ENCODE measurements around the gene PMEPA1.

PMEPA1 gene

DNA sequence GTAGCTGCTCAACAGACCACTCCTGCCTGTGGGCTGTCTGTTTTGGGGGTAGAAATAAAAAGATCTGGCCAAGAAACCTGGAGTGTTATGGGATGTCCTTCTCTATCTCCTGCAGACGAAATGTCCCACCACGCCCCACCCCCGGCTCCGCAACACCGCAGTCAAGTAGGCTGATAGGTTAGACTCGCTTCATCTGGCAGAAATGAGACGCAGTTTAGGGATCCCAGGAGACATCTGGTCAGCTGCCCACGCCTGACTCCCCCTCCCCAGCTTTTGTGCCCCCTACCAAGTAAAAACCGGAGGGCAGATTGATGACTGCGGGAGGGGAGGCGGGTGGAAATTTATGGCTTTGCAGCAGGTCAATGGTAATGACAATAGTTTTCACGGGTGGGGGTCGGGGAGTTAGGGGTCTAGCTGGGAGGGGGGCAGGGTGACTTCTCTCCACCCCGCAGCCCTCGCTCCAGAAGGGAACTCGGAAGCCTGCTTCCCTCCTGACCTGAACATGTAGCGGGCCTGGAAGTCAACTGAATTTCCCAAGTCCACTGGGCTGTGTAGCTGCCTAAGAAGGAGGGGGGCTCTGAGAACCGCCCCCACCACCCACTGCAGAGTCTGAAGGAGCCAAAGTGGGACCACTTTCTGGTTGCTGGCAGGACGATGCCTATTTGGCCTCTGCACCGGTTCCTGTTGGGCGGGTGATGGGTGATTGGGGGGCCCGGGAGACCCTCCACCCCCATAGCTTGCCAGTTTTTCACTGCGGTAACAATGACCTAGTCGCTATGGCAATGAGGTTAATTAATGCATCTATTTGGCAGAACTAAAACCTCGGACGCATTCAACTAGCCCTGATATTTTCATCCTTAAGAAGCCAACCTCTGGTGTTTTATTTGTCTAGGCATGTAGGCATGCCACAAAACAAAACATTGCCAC is 25.7 kb downstream of the PMEPA1 start:
- Histone ChIP-seq H3K27ac (peak overlapping the region in 1 of 21 experiments; percentile 18), H3K4me3 (no peak overlapping the region)

DNA sequence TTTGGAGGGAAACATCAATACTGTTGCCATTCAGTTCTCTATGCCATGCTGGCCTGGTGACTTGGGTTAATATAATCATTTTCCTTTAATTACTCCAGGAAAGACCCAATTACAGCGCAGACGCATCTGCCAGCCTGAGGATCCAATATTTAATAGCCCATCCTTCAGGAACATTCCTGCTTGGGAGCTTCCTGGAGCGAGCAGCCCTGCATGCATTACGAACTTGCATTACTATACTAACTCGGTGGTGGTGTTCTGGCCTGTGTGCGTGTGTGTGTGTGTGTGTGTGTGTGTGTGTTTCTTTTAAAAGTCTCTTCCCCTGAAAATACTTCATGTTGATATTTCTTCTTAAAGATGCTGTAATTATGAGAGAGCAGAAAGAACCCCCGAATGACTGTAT is 26.5 kb downstream of the PMEPA1 start:
- Histone ChIP-seq H3K4me3 (no peak overlapping the region), H3K27ac (peak overlapping the region in 2 of 21 experiments; percentile 9 to 50)

DNA sequence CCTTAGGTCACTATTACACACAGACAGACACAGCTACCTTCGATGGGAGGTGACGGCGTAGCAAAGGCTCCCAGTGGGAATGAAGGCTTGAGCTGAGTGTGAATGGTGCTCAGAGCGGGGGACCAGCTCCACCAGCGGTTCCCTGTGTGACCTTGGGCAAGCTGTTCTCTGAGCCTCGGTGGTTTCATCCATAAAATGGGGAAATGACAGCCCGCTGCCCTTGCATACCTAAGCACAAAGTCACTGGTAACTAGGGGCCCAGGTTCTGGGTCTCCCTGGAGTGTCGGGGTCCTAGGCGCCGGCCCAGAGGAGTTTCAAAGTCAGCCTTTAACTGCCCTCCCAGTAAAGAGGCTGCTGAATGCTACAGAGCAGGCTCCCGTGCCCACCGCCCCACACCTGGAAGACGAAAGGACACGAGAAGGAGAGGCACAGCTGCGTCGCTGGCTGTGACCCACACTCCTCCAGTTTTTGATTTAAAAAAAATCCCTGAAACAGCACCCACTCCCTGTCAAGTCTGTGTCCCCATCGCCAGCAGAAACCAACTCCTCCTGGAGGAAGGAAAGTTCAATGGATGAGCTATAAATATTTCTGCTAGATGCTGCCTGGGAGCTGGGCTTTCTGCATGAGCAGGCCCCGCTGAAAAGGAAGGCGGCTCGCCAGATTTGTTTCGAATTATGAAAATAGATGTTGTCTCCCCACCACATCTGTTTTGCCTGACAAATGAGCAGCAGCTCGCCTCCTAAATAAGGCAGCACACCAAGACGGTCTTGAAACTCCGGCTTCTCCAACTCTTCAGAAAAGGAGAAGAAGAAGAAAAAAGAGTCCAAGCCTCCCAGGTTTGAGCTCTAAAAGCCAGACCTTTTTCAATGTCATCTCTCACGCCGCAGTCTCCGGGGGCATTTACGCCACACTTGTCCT is 27.4 kb downstream of the PMEPA1 start:
- H3K4me3 ChIP-seq: no peak overlapping the region
- peak overlapping the region in 4 of 21 experiments; percentile 9 to 50 (median 25) for H3K27ac ChIP-seq

DNA sequence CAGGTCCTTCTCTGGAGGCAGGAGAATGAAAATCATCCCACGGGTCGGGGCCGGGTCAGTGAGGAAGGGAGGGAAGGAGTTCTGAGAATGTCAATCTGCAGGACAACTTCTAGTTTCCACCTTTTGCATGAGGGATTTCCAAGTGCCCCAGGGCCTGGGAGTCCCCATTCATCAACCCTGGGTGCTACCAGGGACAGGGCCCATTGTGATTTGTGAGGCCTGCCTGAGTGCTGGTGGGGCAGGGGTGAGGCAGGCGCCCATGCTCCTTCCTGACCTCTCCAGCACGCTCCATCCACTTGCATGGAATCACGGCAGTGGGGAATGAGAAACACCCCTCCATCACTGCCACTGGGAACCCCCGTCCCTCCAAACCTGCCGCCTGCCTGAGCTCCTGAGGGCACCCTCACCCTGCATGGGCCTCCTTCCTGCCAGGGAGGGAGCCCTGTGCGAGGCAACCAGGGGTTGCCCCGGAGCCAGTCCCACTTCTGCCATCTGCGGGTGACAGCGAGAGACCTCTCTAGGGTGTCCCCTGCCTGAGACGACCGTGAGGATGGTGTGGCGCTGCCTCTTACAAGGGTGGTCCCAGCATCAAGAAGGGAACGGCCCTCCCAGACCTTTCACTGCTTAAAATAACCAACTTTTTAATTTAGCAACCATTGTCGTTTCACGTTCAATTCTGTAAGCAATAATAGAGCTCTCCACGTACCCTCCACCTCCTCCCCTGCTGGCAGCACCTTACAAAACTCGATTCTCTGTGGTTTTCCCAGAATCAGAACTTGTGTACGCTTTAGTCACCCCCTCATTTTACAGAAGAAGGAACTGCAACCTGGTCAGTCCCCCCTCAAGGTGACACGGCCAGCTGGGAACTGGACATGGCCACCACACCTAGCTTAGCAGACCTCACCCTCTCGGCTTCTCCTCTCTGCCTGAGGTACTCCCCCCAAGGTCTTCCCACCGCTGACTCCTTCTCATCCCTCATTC is 28.6 kb downstream of the PMEPA1 start:
- peak overlapping the region in 3 of 21 experiments; percentile 32 to 46 (median 39) for H3K27ac ChIP-seq

DNA sequence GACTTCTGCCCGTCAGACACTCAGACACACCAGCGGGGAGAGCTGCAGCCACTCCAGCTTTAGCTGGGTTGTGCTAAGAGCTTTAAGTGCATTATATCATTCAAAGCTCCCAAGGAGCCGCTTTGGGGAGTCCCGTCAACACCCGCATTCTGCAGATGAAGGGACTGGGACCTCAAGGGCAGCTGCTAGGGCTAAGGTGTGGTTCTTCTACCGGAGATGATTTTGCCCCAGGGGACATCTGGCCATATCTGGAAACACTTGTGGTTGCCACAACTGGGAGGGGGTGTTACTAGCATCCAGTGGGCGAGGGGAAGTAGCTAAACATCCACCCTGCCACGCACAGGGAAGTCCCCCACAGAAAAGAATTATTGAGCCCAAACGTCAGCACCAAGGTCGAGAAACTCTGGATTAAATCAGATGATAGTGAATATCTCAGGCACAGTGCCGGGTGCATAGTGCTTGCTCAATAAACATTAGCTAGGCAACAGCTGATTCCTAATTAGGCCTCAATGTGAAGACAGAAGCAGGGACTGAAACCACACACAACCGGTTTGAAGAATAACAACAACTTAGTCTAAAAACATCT is 29.6 kb downstream of the PMEPA1 start:
- H3K27ac ChIP-seq: peak overlapping the region in 3 of 21 experiments; percentile 3 to 58 (median 41)
- H3K4me3 ChIP-seq: no peak overlapping the region

More for the DNA sequence above, 28.6 kb downstream of the PMEPA1 start:
- H3K4me3 ChIP-seq: no peak overlapping the region

DNA sequence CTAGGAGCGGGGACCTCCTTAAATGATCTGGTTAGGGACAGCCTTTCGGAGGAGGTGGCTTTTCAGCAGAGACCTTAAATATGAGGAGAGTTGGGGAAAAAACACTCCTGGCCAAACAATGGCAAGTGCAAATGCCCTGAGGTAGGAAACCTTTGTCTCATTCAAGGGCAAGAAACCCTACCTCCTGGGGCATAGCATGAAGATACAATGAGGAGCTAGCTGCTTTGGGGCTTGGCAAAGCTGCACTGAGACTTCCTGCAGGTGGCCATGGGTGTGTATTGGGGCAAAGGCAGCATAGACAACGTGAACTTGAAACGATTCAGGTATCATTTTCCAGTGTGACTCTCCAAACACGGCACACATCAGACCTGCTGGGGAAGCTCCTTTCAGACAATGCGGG is 30.7 kb downstream of the PMEPA1 start:
- H3K27ac ChIP-seq: no peak overlapping the region
- H3K4me3 ChIP-seq: no peak overlapping the region

DNA sequence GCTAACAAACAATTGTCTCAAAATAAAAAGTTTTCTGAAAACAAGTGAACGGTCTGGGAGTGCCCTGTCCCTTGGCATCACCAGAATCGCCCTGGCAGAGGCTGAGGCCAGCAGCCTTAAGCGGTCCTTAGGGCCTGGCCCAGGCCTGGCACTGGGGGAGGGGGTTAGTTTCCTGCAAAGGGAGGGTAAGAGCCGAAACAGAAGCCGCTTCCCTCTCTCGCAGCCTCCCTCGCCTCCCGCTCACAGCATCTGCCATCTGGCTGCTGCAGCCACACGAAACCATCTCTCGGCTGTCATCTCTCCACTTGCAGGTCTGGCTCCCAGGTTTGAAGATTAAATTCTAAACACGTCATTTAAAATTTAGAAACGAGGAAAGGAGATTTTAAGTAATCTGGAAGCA is 31.5 kb downstream of the PMEPA1 start:
- Histone ChIP-seq H3K27ac (no peak overlapping the region), H3K4me3 (no peak overlapping the region)

DNA sequence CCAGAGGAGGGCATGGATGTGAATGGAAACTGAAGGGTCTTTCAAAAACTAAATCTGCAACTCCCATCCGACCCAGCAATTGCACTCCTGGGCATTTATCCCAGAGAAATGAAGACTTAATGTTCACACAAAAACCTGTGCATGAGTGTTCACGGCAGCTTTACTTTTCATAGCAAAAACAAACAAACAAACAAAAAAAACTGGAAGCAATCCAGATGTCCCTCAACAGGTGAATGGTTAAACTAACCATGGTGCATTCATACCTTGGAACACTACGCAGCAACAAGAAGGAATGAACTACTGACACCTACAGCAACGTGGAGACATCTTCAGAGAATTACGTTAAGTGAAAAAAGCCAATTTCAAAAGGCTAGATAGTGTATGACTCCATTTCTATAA is 32.2 kb downstream of the PMEPA1 start:
- Histone ChIP-seq H3K4me3 (no peak overlapping the region), H3K27ac (no peak overlapping the region)

DNA sequence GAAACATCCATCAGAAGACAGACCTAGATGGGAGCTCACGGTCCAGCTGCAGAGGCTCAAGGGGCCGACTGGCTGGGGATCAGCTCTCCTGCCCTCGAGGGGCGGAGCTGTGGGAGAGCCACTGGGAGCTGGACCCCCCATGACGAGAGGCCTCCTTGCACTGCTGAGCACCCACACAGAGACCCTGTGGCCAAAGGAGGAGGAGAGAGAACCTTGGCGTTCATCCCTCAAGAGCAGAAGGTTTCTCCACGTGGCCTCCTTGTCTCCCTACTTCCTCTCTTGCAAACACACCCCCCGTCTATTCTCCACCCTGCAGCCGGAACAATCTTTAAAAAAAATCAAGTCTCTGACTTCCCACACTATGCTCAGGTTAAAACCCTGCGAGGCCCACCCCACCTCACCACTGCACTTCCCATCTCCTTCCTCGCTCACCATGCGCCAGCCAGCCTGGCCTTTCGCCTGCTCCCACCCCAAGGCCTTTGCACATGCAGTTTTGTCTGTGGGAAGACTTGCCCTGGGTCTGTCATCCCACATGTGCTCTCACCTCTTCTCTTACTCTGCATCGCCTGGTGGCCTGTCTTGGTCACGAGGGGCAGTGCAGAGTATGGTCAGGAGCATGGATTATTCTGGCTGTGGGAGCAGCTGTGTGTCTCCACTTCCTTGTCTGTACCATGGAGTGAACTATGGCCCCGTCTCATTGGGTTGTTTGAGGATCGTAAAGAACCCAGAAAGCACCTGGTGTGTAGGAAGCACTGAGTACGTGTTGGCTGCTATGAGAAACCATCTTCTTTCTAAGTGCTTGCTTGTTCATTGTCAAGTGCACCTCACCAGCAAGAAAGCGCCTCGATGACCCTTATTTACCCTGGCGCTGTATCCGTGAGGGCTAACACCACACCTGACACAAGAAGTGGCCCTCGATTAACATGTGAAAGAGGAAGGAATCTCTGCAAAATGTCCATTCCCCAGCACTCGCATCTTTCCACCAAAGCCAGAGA is 32.9 kb downstream of the PMEPA1 start:
- Histone ChIP-seq H3K4me3 (no peak overlapping the region), H3K27ac (no peak overlapping the region)

DNA sequence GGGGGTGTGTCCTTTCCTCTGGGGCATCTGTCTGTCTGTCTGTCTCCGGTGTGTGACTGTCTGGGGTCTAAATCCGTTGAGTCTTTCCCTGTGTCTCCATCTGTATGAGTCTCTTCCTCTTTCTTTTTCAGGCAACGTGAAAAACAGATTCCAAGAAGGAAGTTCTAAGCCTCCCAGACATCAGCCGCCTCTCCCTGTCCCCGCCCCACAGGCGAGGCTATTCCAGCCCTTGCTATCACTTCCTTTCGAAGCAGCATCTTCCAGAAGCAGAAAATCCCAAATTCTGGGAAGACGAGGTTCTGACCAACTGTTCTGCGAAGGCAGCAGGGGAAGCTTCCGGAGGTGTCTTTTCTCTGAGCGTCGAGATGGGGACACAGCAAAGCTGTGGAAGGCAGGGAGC is 34.0 kb downstream of the PMEPA1 start:
- Histone ChIP-seq H3K27ac (peak overlapping the region in 1 of 21 experiments; percentile 14), H3K4me3 (no peak overlapping the region)

DNA sequence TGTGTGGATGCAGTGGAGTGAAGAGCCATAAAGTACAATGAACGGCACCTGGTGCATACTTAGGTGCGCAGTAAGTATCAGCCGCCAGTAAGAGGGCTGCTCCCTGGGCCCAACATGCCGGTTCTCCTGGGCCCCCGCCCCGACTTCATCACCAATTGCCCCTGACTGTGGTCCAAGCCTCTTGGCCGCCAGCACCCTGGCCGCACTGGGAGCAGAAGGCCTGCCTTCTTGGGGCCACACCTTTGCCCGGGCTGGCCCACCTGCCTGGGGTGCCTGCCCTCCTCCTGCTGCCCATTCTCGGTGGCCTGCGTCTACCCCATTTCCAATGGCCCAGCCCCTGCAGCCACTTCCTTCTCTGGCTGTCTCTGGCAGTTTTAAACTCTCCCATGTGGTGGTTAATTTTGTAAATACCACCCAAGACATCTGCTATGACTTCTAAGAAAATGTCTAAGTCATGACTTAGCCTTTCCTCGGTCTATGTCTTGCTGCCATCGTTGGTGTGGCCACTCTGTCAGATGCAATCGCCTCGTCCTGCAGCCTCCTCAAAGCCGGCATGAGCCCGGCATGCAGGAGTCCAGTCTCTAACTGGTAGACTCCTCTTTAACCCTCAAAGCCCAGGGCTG is 36.8 kb downstream of the PMEPA1 start:
- no peak overlapping the region for H3K4me3 ChIP-seq
- H3K27ac ChIP-seq: peak overlapping the region in 4 of 21 experiments; percentile 10 to 70 (median 52)

DNA sequence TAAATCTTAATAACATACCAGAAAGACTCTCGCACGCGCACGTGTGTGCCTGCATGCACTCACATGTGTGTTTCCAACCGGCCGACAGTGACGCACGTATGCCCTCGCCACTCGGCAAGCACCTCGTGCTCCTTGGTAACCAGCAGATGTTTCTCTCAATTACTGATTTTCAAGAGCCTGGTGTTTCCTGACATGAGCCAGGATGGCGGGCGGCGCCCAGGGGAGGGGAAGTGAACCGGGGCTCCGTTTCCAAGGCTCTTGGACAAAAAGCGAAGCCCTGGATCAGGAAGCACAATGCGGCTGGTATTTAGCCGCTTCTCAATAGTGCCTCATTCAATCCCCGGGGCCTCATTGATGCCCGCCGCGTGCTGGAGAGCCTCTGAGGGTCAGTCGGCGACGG is 37.7 kb downstream of the PMEPA1 start:
- no peak overlapping the region for H3K4me3 ChIP-seq
- peak overlapping the region in 6 of 21 experiments; percentile 4 to 70 (median 40) for H3K27ac ChIP-seq

DNA sequence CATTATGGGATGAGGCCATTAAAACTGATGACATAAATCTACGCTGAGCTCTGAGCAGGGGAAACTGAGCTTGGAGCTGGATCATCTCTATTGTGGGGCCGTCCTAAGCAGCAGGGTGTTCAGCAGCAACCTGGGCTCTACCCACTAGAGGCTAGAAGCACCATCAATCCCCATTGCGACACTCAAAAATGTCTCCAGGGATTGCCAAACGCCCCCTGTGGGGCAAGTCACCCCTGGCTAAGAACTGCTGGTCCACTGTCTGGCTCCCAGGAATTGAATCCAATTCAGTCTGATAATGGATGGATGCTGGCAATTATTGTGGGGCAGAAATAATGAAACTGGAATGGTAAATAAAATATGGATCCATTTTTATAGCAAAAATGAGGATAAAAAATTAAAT is 38.2 kb downstream of the PMEPA1 start:
- H3K4me3 ChIP-seq: no peak overlapping the region
- H3K27ac ChIP-seq: peak overlapping the region in 2 of 21 experiments; percentile 11 to 47

DNA sequence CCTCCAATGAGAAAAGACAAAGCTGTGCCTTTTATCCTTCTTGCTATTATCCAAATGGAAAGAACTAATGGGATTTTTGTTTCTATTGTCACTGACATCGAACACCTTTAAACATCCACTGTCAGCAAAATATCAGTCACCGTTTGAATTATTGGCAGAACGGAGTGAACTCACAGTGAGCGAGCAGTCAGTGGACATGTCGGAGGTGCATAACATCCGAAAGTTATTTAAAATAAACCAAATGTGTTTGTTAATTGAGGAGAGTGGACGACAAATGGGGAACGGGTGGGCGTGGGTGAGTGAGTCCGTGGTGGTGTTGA is 38.8 kb downstream of the PMEPA1 start:
- H3K27ac ChIP-seq: no peak overlapping the region
- no peak overlapping the region for H3K4me3 ChIP-seq

DNA sequence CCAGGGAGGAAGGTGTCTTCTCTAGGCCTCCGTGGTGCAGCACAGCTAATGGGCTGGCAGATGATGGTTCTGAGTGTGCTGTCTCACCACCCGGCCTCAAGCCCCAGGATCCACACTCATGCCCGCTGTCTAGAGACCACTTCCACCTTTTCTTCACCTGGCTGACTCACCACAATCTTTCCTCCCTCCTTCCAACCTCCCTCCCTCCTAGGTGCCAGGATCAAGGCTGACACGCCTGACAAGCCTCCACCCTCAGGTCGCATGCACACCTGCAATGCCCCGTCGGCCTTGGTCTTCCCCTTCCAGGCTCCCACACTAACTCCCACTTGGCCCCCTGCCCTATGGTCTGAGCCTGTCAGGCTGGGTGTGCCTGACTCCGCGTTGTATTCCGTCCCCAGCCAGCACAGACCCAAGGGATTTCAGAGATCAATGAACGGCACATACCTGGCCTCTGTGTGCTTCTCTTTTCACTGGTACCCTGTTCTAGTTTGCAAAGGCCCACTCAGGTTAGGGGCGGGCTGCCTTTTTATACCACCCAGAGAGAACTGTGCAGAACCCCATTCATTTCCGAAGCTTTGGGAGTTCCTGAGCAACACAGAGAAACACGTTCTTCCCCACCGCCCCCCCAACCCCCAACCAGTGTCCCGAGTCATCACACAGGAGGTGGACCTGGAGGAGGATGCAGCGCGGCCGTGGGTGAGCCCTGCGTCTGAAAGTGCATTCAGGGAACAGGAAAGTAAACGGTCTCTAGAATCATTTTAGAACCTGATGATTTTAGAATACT is 39.3 kb downstream of the PMEPA1 start:
- H3K27ac ChIP-seq: no peak overlapping the region
- H3K4me3 ChIP-seq: no peak overlapping the region

DNA sequence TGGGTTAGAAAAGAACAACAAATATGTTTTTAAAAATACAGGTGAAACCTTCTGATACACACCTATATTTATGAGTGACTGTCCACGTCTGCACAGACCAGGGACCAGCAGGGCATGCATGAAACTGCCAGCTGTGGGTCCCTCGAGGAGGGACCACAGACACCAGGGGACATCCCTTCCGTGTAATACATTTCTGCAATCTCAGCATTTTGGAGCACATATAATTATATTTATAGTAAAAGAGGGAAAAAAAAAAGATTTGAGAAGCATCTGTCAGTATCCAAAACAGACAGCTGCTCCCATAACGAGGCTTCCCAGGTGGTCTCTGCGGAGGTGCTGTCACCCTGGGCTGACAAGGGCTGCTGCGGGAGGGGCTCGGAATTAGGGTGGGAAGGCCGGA is 40.2 kb downstream of the PMEPA1 start:
- Histone ChIP-seq H3K27ac (no peak overlapping the region), H3K4me3 (no peak overlapping the region)
